Measurements from ENCODE around the gene SDK2.
"Not testable (repeated sequence)": the region's sequence is repeated elsewhere in the genome, so short reads cannot be mapped to it uniquely, and the experiment has no call there.

Gene SDK2

GRCh38 chr17:73478768-73479424 is 165.3 kb downstream of the SDK2 start:
- Mint-ChIP-seq H3K27me3 (peaks cover 33 to 69% of the 10 kb centered on the region in 2 donors), H3K9me3 (no peaks in the 10 kb centered on the region), H3K4me3 (no peak overlapping the region), H3K27ac (no peak overlapping the region), H3K4me1 (ENCODE audit: low read depth in 2 of 2) (no peaks in the 10 kb centered on the region), H3K36me3 (ENCODE audit: insufficient read depth) (no peaks in the 10 kb centered on the region)
- DNase-seq (no peak), ATAC-seq (replicated peaks) (no peak)

GRCh38 chr17:73478334-73478733 is 165.9 kb downstream of the SDK2 start:
- H3K27me3 Mint-ChIP-seq = peaks cover 33 to 73% of the 10 kb centered on the region in 2 donors
- no peak overlapping the region for H3K4me3 Mint-ChIP-seq
- DNase-seq = no peak
- no peak for ATAC-seq (replicated peaks)
- H3K27ac Mint-ChIP-seq = no peak overlapping the region
- no peaks in the 10 kb centered on the region for H3K9me3 Mint-ChIP-seq
- H3K4me1 Mint-ChIP-seq (ENCODE audit: low read depth in 2 of 2) = no peaks in the 10 kb centered on the region
- H3K36me3 Mint-ChIP-seq (ENCODE audit: insufficient read depth) = no peaks in the 10 kb centered on the region

GRCh38 chr17:73476890-73477350 is 167.3 kb downstream of the SDK2 start:
- ATAC-seq (replicated peaks) (no peak), DNase-seq (no peak)
- H3K4me3 Mint-ChIP-seq = no peak overlapping the region
- no peak overlapping the region for H3K27ac Mint-ChIP-seq
- H3K4me1 Mint-ChIP-seq (ENCODE audit: low read depth in 2 of 2) = peaks cover 0 to 2% of the 10 kb centered on the region in 2 donors
- H3K27me3 Mint-ChIP-seq = peaks cover 33 to 77% of the 10 kb centered on the region in 2 donors
- H3K36me3 Mint-ChIP-seq (ENCODE audit: insufficient read depth) = no peaks in the 10 kb centered on the region
- no peaks in the 10 kb centered on the region for H3K9me3 Mint-ChIP-seq

- Mint-ChIP-seq H3K27ac (no peak overlapping the region), H3K4me1 (ENCODE audit: low read depth in 2 of 2) (peaks cover 0 to 2% of the 10 kb centered on the region in 2 donors), H3K4me3 (no peak overlapping the region), H3K27me3 (peaks cover 25 to 64% of the 10 kb centered on the region in 2 donors), H3K9me3 (no peaks in the 10 kb centered on the region), H3K36me3 (ENCODE audit: insufficient read depth) (no peaks in the 10 kb centered on the region)
- ATAC-seq (replicated peaks) (no peak), DNase-seq (no peak)
These were observed 169.8 kb downstream of the SDK2 start for GRCh38 chr17:73474370-73474988.

- not testable (repeated sequence) for H3K27ac Mint-ChIP-seq; H3K4me1 Mint-ChIP-seq (ENCODE audit: low read depth in 2 of 2); DNase-seq; H3K36me3 Mint-ChIP-seq (ENCODE audit: insufficient read depth); ATAC-seq (replicated peaks); H3K9me3 Mint-ChIP-seq
- Mint-ChIP-seq H3K4me3 (peak overlapping the region in 1 of 2 donors; percentile 19), H3K27me3 (peaks cover 18 to 53% of the 10 kb centered on the region in 2 donors)
These were observed 171.5 kb downstream of the SDK2 start for GRCh38 chr17:73472715-73473114.

GRCh38 chr17:73471924-73472323 is 172.3 kb downstream of the SDK2 start:
- no peak overlapping the region for H3K27ac Mint-ChIP-seq
- H3K4me1 Mint-ChIP-seq (ENCODE audit: low read depth in 2 of 2) = peaks cover 0 to 2% of the 10 kb centered on the region in 2 donors
- no peaks in the 10 kb centered on the region for H3K9me3 Mint-ChIP-seq
- no peak overlapping the region for H3K4me3 Mint-ChIP-seq
- no peaks in the 10 kb centered on the region for H3K36me3 Mint-ChIP-seq (ENCODE audit: insufficient read depth)
- peaks cover 12 to 55% of the 10 kb centered on the region in 2 donors for H3K27me3 Mint-ChIP-seq
- DNase-seq (no peak), ATAC-seq (replicated peaks) (no peak)

- Mint-ChIP-seq H3K4me3 (no peak overlapping the region), H3K4me1 (ENCODE audit: low read depth in 2 of 2) (peaks cover 0 to 2% of the 10 kb centered on the region in 2 donors), H3K9me3 (no peaks in the 10 kb centered on the region), H3K36me3 (ENCODE audit: insufficient read depth) (no peaks in the 10 kb centered on the region), H3K27me3 (peaks cover 16 to 54% of the 10 kb centered on the region in 2 donors), H3K27ac (no peak overlapping the region)
- DNase-seq (no peak), ATAC-seq (replicated peaks) (no peak)
These were observed 173.9 kb downstream of the SDK2 start for GRCh38 chr17:73470316-73470826.

- DNase-seq (no peak), ATAC-seq (replicated peaks) (no peak)
- Mint-ChIP-seq H3K9me3 (peaks cover 0 to 2% of the 10 kb centered on the region in 2 donors), H3K27ac (no peak overlapping the region), H3K4me1 (ENCODE audit: low read depth in 2 of 2) (peaks cover 0 to 2% of the 10 kb centered on the region in 2 donors), H3K27me3 (peaks cover 17 to 43% of the 10 kb centered on the region in 2 donors), H3K36me3 (ENCODE audit: insufficient read depth) (no peaks in the 10 kb centered on the region), H3K4me3 (no peak overlapping the region)
These were observed 174.9 kb downstream of the SDK2 start for GRCh38 chr17:73469311-73469710.

GRCh38 chr17:73468221-73468620 is 176.0 kb downstream of the SDK2 start:
- Mint-ChIP-seq H3K27ac (no peak overlapping the region), H3K4me1 (ENCODE audit: low read depth in 2 of 2) (peaks cover 0 to 2% of the 10 kb centered on the region in 2 donors), H3K4me3 (no peak overlapping the region), H3K27me3 (peaks cover 17 to 36% of the 10 kb centered on the region in 2 donors), H3K36me3 (ENCODE audit: insufficient read depth) (no peaks in the 10 kb centered on the region), H3K9me3 (peaks cover 0 to 2% of the 10 kb centered on the region in 2 donors)
- no peak for DNase-seq
- no peak for ATAC-seq (replicated peaks)

GRCh38 chr17:73467651-73468050 is 176.6 kb downstream of the SDK2 start:
- DNase-seq (no peak), ATAC-seq (replicated peaks) (no peak)
- no peaks in the 10 kb centered on the region for H3K36me3 Mint-ChIP-seq (ENCODE audit: insufficient read depth)
- H3K4me1 Mint-ChIP-seq (ENCODE audit: low read depth in 2 of 2) = no peaks in the 10 kb centered on the region
- peaks cover 17 to 30% of the 10 kb centered on the region in 2 donors for H3K27me3 Mint-ChIP-seq
- no peak overlapping the region for H3K4me3 Mint-ChIP-seq
- peaks cover 0 to 2% of the 10 kb centered on the region in 2 donors for H3K9me3 Mint-ChIP-seq
- no peak overlapping the region for H3K27ac Mint-ChIP-seq

GRCh38 chr17:73466704-73467433 is 177.4 kb downstream of the SDK2 start:
- ATAC-seq (replicated peaks) (no peak), DNase-seq (no peak)
- peaks cover 17 to 27% of the 10 kb centered on the region in 2 donors for H3K27me3 Mint-ChIP-seq
- no peaks in the 10 kb centered on the region for H3K36me3 Mint-ChIP-seq (ENCODE audit: insufficient read depth)
- H3K9me3 Mint-ChIP-seq = peaks cover 0 to 2% of the 10 kb centered on the region in 2 donors
- no peaks in the 10 kb centered on the region for H3K4me1 Mint-ChIP-seq (ENCODE audit: low read depth in 2 of 2)
- H3K4me3 Mint-ChIP-seq = no peak overlapping the region
- H3K27ac Mint-ChIP-seq = no peak overlapping the region

- no peak for DNase-seq
- H3K27me3 Mint-ChIP-seq = peaks cover 17 to 24% of the 10 kb centered on the region in 2 donors
- no peak overlapping the region for H3K27ac Mint-ChIP-seq
- H3K4me1 Mint-ChIP-seq (ENCODE audit: low read depth in 2 of 2) = no peaks in the 10 kb centered on the region
- H3K9me3 Mint-ChIP-seq = peaks cover 0 to 2% of the 10 kb centered on the region in 2 donors
- no peaks in the 10 kb centered on the region for H3K36me3 Mint-ChIP-seq (ENCODE audit: insufficient read depth)
- no peak for ATAC-seq (replicated peaks)
- no peak overlapping the region for H3K4me3 Mint-ChIP-seq
These were observed 178.4 kb downstream of the SDK2 start for GRCh38 chr17:73465953-73466230.

GRCh38 chr17:73465130-73465952 is 178.9 kb downstream of the SDK2 start:
- ATAC-seq (replicated peaks) (no peak), DNase-seq (no peak)
- no peak overlapping the region for H3K4me3 Mint-ChIP-seq
- peaks cover 17 to 20% of the 10 kb centered on the region in 2 donors for H3K27me3 Mint-ChIP-seq
- no peaks in the 10 kb centered on the region for H3K36me3 Mint-ChIP-seq (ENCODE audit: insufficient read depth)
- peaks cover 0 to 2% of the 10 kb centered on the region in 2 donors for H3K9me3 Mint-ChIP-seq
- H3K4me1 Mint-ChIP-seq (ENCODE audit: low read depth in 2 of 2) = no peaks in the 10 kb centered on the region
- H3K27ac Mint-ChIP-seq = no peak overlapping the region
